Glomerular endothelial cell (primary cell): ENCODE data around the gene TMPRSS15. TPM values are rescaled to one million over a fixed set of nuclear protein-coding genes. Genes with fewer than 3 reads are reported as not detected.

ENCODE experiments used
- DNase-seq: peaks from one replicate; pipeline ENCODE4 v3.0.0-alpha.2; 2011; ENCODE audit warnings: low read depth, low spot score; ENCODE audit errors: extremely low read depth
- total RNA-seq: library from RNA; depleted of rRNA; stranded (reverse); fragments of >200 nt; gene quantifications from 2 replicates; pipeline ENCODE4 v1.2.3, GENCODE V29; 2015

The TMPRSS15 gene
- total RNA-seq, 1 donor from 2014 or later: not detected

DNA sequence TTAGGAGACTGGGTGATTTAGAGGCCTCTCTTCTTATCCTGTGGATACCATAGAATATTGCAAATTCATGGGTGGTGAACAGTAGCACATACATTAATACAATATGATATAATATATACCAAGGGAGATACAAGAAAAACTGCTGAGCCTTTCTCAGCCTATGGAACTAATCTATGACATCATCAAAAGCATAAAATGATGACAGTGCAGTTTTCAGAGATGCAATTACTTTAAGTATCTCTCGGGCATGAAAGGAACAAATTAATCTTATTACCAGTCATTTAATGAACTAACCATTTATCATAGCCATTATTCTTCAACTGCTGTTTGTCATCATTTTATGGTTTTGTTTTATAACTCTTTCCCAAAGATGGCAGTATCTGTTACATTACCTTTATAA, 155.4 kb downstream of the TMPRSS15 start:
- DNase-seq: no peak

- no peak for DNase-seq
Measured at GRCh38 chr21:18245464-18245967, 158.1 kb downstream of the TMPRSS15 start.

- no peak for DNase-seq
Measured at GRCh38 chr21:18244671-18245463, 158.7 kb downstream of the TMPRSS15 start, which contains the start of gene CHODL. Gene CHODL, plus strand, starts transcription at chr21:18244833. Its CDS starts 391 bp downstream, at chr21:18245224.

GRCh38 chr21:18235545-18235944, 168.0 kb downstream of the TMPRSS15 start:
- DNase-seq: no peak

- no peak for DNase-seq
Measured at GRCh38 chr21:18228060-18228739, 175.4 kb downstream of the TMPRSS15 start.

- no peak for DNase-seq
Measured at GRCh38 chr21:18222346-18222745, 181.2 kb downstream of the TMPRSS15 start.

DNA sequence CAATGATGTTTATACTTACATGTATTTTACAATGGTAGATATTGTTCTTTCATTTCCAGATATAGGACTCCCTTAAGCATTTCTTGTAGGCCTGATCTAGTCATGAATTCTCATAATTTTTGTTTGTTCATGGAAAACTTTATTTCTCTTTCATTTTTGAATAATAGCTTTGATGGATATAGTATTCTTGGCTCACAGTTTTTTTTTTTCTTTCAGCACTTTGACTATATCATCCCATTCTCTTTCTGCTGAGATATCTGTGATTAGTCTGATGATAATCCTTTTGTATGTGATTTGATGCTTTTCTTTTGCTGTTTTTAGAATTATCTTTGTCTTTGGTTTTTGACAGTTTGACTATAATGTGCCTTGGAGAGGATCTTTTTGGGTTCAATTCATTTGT, 183.1 kb downstream of the TMPRSS15 start:
- no peak for DNase-seq

Other genes starting within 250 kb of the TMPRSS15 start
- 0.06 TPM in 1 of 2 replicates, not detected in the other for gene CHODL, start 159.0 kb downstream of the TMPRSS15 start, total RNA-seq